Osteocyte (in vitro differentiated cells): ENCODE data around the gene SUZ12. TPM values are rescaled to one million over a fixed set of nuclear protein-coding genes. Genes with fewer than 3 reads are reported as not detected.
"Not testable (repeated sequence)": the region's sequence is repeated elsewhere in the genome, so short reads cannot be mapped to it uniquely, and the experiment has no call there.

ENCODE experiments used
- DNase-seq: peaks from one replicate; pipeline ENCODE4 v3.0.0; 2021; ENCODE audit warnings: mixed read lengths; ENCODE audit not compliant: unreplicated experiment; ENCODE audit errors: extremely low spot score
- H3K27ac Mint-ChIP-seq: one replicate; pipeline ENCODE4 v1.8.0; 2021; ENCODE audit warnings: mild to moderate bottlenecking, mixed read lengths; ENCODE audit not compliant: unreplicated experiment
- H3K27me3 Mint-ChIP-seq: one replicate; pipeline ENCODE4 v1.8.0; 2021; ENCODE audit warnings: mixed read lengths; ENCODE audit not compliant: unreplicated experiment
- H3K36me3 Mint-ChIP-seq: one replicate; pipeline ENCODE4 v1.8.0; 2021; ENCODE audit warnings: mixed read lengths; ENCODE audit not compliant: unreplicated experiment
- H3K4me1 Mint-ChIP-seq: one replicate; pipeline ENCODE4 v1.8.0; 2021; ENCODE audit warnings: mixed read lengths; ENCODE audit not compliant: unreplicated experiment
- H3K4me3 Mint-ChIP-seq: one replicate; pipeline ENCODE4 v1.8.0; 2021; ENCODE audit warnings: mild to moderate bottlenecking, moderate library complexity, mixed read lengths; ENCODE audit not compliant: unreplicated experiment
- H3K9me3 Mint-ChIP-seq: one replicate; pipeline ENCODE4 v1.8.0; 2021; ENCODE audit warnings: mixed read lengths; ENCODE audit not compliant: unreplicated experiment
- CTCF ChIP-seq: fragments of 200-600 bp; sonication (generic); IDR thresholded peaks from 2 replicates; pipeline ENCODE4 v1.5.0; 2021; ENCODE audit warnings: antibody characterized with exemption, mild to moderate bottlenecking, moderate library complexity
- total RNA-seq: library from RNA; stranded (reverse); gene quantifications from 2 replicates; pipeline ENCODE4 v1.2.1, GENCODE V29; 2021

Gene SUZ12
- total RNA-seq, 1 donor from 2014 or later: 25.4 TPM

GRCh38 chr17:31907342-31907962 lies 29.4 kb upstream of the SUZ12 start:
- H3K4me3 Mint-ChIP-seq: no peak overlapping the region
- H3K27me3 Mint-ChIP-seq: peaks cover 6% of the 10 kb centered on the region
- H3K27ac Mint-ChIP-seq: no peak overlapping the region
- H3K4me1 Mint-ChIP-seq: peaks cover 8% of the 10 kb centered on the region
- H3K36me3 Mint-ChIP-seq: no peaks in the 10 kb centered on the region
- DNase-seq: no peak
- H3K9me3 Mint-ChIP-seq: no peaks in the 10 kb centered on the region
- TF ChIP-seq CTCF: no peak

GRCh38 chr17:31908386-31908785 lies 28.4 kb upstream of the SUZ12 start:
- TF ChIP-seq CTCF: no peak
- H3K4me3 Mint-ChIP-seq: no peak overlapping the region
- peaks cover 8% of the 10 kb centered on the region for H3K4me1 Mint-ChIP-seq
- no peak overlapping the region for H3K27ac Mint-ChIP-seq
- no peaks in the 10 kb centered on the region for H3K36me3 Mint-ChIP-seq
- no peaks in the 10 kb centered on the region for H3K9me3 Mint-ChIP-seq
- H3K27me3 Mint-ChIP-seq: peaks cover 6% of the 10 kb centered on the region
- no peak for DNase-seq

- H3K9me3 Mint-ChIP-seq, H3K27me3 Mint-ChIP-seq, DNase-seq, H3K36me3 Mint-ChIP-seq, H3K4me3 Mint-ChIP-seq, H3K4me1 Mint-ChIP-seq, H3K27ac Mint-ChIP-seq: not testable (repeated sequence)
- peak; percentile 55 for TF ChIP-seq CTCF
Observed at GRCh38 chr17:31912705-31913104, 24.1 kb upstream of the SUZ12 start.

GRCh38 chr17:31915456-31916100 lies 21.2 kb upstream of the SUZ12 start:
- TF ChIP-seq CTCF: no peak
- no peak overlapping the region for H3K4me3 Mint-ChIP-seq
- no peak overlapping the region for H3K27ac Mint-ChIP-seq
- DNase-seq: peak; percentile 4
- H3K36me3 Mint-ChIP-seq: no peaks in the 10 kb centered on the region
- peaks cover 29% of the 10 kb centered on the region for H3K4me1 Mint-ChIP-seq
- H3K27me3 Mint-ChIP-seq: no peaks in the 10 kb centered on the region
- H3K9me3 Mint-ChIP-seq: no peaks in the 10 kb centered on the region

- Mint-ChIP-seq H3K4me1 (peaks cover 29% of the 10 kb centered on the region), H3K9me3 (no peaks in the 10 kb centered on the region), H3K4me3 (no peak overlapping the region), H3K36me3 (no peaks in the 10 kb centered on the region), H3K27me3 (no peaks in the 10 kb centered on the region), H3K27ac (no peak overlapping the region)
- DNase-seq: peak; percentile 82
- no peak for TF ChIP-seq CTCF
Observed at GRCh38 chr17:31916491-31917064, 20.2 kb upstream of the SUZ12 start.
